ENCODE results near the gene ADAMTS17. TPM values are rescaled to one million over a fixed set of nuclear protein-coding genes. Genes with fewer than 3 reads are reported as not detected.

Gene ADAMTS17
- total RNA-seq, 1 donor from 2014 or later: 2.3 TPM

DNA sequence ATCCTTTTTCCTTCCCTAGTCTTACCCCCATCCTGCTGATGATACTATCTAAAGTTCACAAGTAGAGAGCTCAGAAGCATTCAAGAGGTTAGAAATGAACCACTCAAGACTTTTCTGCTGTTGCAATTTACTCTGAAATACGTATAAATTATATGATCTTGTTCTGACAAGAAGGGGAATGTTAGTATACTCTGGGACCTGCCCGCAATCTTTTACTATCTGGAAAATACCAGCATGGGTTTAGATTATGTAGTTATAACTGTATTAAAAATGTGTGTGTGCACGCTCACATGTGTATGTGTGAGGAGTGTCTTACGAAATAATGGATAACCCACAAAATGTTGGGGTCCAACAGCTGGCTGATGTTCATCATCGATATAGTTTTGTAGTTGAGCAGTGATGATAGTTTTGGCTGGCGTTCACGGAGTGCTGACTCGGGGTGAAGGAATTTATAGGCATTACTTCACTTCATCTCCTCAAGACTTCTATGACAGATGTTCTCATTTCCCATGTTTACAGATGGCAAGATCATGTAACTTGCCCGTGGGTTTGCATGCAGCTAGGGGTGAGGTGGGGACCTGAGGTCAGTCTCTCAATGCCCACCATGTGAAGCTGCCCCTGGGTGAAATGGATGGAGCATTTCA, 311.1 kb downstream of the ADAMTS17 start:
- no peak for DNase-seq (ENCODE audit: low read depth)
- TF ChIP-seq, protein P1, sequence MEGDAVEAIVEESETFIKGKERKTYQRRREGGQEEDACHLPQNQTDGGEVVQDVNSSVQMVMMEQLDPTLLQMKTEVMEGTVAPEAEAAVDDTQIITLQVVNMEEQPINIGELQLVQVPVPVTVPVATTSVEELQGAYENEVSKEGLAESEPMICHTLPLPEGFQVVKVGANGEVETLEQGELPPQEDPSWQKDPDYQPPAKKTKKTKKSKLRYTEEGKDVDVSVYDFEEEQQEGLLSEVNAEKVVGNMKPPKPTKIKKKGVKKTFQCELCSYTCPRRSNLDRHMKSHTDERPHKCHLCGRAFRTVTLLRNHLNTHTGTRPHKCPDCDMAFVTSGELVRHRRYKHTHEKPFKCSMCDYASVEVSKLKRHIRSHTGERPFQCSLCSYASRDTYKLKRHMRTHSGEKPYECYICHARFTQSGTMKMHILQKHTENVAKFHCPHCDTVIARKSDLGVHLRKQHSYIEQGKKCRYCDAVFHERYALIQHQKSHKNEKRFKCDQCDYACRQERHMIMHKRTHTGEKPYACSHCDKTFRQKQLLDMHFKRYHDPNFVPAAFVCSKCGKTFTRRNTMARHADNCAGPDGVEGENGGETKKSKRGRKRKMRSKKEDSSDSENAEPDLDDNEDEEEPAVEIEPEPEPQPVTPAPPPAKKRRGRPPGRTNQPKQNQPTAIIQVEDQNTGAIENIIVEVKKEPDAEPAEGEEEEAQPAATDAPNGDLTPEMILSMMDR (IDR thresholded peaks at IDR 0.05; ENCODE audit: insufficient read depth, low read length, poor library complexity, severe bottlenecking): no peak
- no peaks in the 10 kb centered on the region for H3K36me3 ChIP-seq (ENCODE audit: control insufficient read depth, insufficient read depth, low read length)
- H3K27me3 ChIP-seq (ENCODE audit: control insufficient read depth, insufficient read depth, low read length): no peaks in the 10 kb centered on the region
- H3K4me3 ChIP-seq (ENCODE audit: low read depth, low read length): no peak overlapping the region

DNA sequence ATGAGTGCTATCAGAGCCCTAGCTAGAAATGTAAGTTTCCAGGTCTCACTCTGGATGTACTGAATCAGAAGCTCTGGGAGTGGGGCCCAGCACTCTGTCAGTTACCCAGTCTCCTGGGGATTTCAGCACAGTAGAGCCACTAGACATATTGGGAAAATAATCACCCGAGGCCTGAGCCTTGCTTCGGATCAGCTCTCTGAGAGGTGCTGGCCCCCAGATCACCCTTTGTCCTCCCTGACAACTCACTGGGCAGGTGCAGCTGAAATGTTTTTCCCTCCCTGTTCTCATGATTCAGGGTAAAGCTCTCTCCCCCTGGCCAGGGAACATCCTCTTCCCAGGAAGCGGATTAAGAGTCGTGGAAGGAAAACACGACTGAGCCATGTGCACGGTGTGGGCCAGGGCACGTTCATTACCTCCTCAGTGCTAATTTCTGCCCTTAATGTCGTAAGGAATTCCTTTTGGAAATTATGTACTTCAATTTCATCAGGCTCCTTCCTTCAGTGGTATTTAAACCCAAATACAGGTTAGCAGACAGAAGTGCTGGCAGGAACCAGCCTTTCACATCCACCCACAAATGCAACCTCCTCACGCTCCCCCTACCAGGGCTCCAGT, 311.8 kb downstream of the ADAMTS17 start:
- DNase-seq (ENCODE audit: low read depth): no peak
- TF ChIP-seq, protein P1 (IDR thresholded peaks at IDR 0.05; ENCODE audit: insufficient read depth, low read length, poor library complexity, severe bottlenecking): no peak
- no peaks in the 10 kb centered on the region for H3K36me3 ChIP-seq (ENCODE audit: control insufficient read depth, insufficient read depth, low read length)
- no peaks in the 10 kb centered on the region for H3K27me3 ChIP-seq (ENCODE audit: control insufficient read depth, insufficient read depth, low read length)
- no peak overlapping the region for H3K4me3 ChIP-seq (ENCODE audit: low read depth, low read length)

DNA sequence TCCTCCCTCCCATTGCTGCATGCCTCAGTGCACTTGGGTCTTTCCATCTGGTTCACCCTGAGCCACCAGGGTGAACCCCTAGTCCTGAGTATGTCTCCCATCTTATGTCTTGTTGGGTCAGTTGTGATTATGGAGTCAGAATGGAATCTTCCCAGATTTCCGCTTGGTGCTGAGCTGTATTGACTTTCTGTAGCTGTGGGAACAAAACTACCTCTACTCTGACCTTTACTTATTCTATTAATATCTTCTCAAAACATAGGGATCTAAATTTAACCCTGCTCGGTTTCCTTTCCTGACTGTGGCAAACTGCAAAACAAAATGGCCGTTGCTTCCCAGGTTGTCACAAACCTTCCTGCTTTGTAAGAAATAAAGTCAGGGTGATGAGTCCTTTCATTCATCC, 312.7 kb downstream of the ADAMTS17 start:
- TF ChIP-seq, protein P1 (IDR thresholded peaks at IDR 0.05; ENCODE audit: insufficient read depth, low read length, poor library complexity, severe bottlenecking): no peak

DNA sequence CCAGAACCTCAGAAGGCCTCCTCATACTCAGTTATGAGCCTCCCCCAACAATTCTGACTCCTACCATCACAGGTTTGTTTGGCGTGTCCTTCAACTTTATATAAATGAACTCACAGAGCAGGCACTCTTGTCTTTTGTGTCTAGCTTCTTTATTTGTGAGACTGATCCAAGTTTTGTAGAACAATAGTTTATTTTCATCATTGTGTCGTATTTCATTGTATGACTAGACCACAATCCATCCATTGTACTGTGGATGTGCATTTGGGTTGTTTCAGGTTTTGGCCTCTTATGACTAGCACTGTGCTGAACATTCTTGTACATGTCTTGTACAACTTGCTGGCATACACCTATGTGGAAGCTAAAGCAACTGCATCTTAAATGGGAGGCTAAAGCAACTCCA, 315.7 kb downstream of the ADAMTS17 start:
- no peak for DNase-seq (ENCODE audit: low read depth)
- no peaks in the 10 kb centered on the region for H3K27me3 ChIP-seq (ENCODE audit: control insufficient read depth, insufficient read depth, low read length)
- TF ChIP-seq, protein P1 (IDR thresholded peaks at IDR 0.05; ENCODE audit: insufficient read depth, low read length, poor library complexity, severe bottlenecking): no peak

More for the DNA sequence above, 312.7 kb downstream of the ADAMTS17 start:
- no peaks in the 10 kb centered on the region for H3K27me3 ChIP-seq (ENCODE audit: control insufficient read depth, insufficient read depth, low read length)
- DNase-seq (ENCODE audit: low read depth): no peak
- no peak overlapping the region for H3K4me3 ChIP-seq (ENCODE audit: low read depth, low read length)
- H3K36me3 ChIP-seq (ENCODE audit: control insufficient read depth, insufficient read depth, low read length): no peaks in the 10 kb centered on the region

DNA sequence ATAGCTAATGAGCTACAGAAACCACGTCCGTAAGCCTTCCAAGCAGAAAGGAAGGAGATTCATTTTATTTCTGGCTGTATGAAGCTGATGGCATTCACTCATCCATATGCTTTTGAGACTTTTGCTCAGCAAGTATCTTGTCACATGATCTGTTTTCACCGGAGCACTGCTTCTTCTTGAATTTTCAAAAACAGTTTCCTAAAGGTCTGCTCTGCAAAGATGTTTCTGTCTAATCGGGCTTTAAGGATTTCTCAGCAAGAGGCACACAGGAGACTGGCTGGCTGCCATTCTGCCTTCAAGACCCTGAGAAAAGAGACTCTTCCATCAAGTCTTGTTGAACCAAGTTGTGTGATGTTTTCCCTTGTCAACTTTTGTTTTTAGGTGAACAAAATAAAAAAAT, 319.0 kb downstream of the ADAMTS17 start:
- no peak overlapping the region for H3K4me3 ChIP-seq (ENCODE audit: low read depth, low read length)
- H3K27me3 ChIP-seq (ENCODE audit: control insufficient read depth, insufficient read depth, low read length): no peaks in the 10 kb centered on the region
- no peaks in the 10 kb centered on the region for H3K36me3 ChIP-seq (ENCODE audit: control insufficient read depth, insufficient read depth, low read length)
- no peak for DNase-seq (ENCODE audit: low read depth)
- TF ChIP-seq, protein P1 (IDR thresholded peaks at IDR 0.05; ENCODE audit: insufficient read depth, low read length, poor library complexity, severe bottlenecking): no peak

More for the DNA sequence above, 315.7 kb downstream of the ADAMTS17 start:
- H3K36me3 ChIP-seq (ENCODE audit: control insufficient read depth, insufficient read depth, low read length): no peaks in the 10 kb centered on the region
- H3K4me3 ChIP-seq (ENCODE audit: low read depth, low read length): no peak overlapping the region
